Mucosa of descending colon (tissue), 3 donors: ENCODE data around the gene AP2M1. TPM values are rescaled to one million over a fixed set of nuclear protein-coding genes. Genes with fewer than 3 reads are reported as not detected.

Experiments
- ATAC-seq: fragments of 200-7000 bp; cut with Tn5 transposase; one replicate; pipeline ENCODE4 v1.9.1; 2020; ENCODE audit warnings: mild to moderate bottlenecking, moderate library complexity
- DNase-seq, 3 donors: peaks; one replicate each; pipeline ENCODE4 v3.0.0-alpha.2; 2020
- H3K36me3 ChIP-seq: fragments of 200-600 bp; one replicate; pipeline ENCODE4 v1.8.0; 2021; ENCODE audit warnings: low read depth, mild to moderate bottlenecking
- H3K4me1 ChIP-seq: fragments of 200-600 bp; one replicate; pipeline ENCODE4 v1.8.0; 2021; ENCODE audit warnings: low read depth, mild to moderate bottlenecking
- H3K4me3 ChIP-seq: fragments of 200-600 bp; one replicate; pipeline ENCODE4 v1.8.0; 2021; ENCODE audit warnings: mild to moderate bottlenecking
- H3K9me3 ChIP-seq: fragments of 200-600 bp; one replicate; pipeline ENCODE4 v1.8.0; 2021; ENCODE audit warnings: mild to moderate bottlenecking
- intact Hi-C, 2 donors: fragments of 100-400 bp; cut with DNase I in 1 of 2; cut with micrococcal nuclease in 1 of 2; formaldehyde crosslinking; loops; one replicate each; pipeline versions ENCODE4 v1.11.0 to v1.11.1; 2022; cut with DNase I, micrococcal nuclease
- total RNA-seq, 3 donors: library from RNA; stranded (reverse); fragmentation: NEBNext Ultra II Directional in 2 of 3; extraction: Animal tissue kit (Norgen Biotek cat#: 25700) in 2 of 3; gene quantifications; one replicate each; pipeline versions ENCODE4 v1.2.1 to v1.2.4, GENCODE V29; 2021 to 2023
- TF ChIP-seq, protein P1 (sequence below): fragments of 200-600 bp; IDR thresholded peaks from one replicate; pipeline ENCODE4 v1.8.0; 2022; ENCODE audit warnings: antibody characterized with exemption, mild to moderate bottlenecking
- donor health status: DM: no; HTN: no; CAD: no; lungs with moderate emphysema.
- donor health status: DM: no; HTN: no; CAD: no.
- donor health status: DM: no; HTN: yes; CAD: no.

The AP2M1 gene
- total RNA-seq, 3 donors from 2014 or later: 215 to 297 (median 227) TPM

DNA sequence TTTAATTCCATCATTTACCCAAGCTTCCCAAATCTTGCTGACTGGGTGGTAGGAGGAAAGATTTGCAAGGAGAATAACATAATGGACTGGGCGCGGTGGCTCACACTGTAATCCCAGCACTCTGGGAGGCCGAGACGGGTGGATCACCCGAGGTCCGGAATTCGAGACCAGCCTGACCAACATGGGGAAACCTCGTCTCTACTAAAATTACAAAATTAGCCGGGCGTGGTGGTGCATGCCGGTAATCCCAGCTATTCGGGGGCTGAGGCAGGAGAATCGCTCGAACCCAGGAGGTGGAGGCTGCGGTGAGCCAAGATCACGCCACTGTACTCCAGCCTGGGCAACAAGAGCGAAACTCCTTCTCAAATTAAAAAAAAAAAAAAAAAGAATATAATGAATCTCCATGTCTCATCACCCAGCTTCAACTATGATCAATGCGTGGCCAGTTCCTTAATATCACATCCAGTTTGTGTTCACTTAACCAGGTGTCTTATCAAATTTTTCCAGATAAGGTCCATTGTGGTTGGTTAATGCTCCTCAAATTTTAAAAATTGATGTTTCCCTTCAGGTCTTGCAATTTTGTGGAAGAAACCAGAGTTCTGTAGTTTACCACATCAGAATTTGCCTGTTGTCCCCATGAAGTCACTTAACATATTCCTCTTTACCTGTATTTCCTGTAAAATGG, 10.0 kb downstream of the AP2M1 start:
- TF ChIP-seq, protein P1, sequence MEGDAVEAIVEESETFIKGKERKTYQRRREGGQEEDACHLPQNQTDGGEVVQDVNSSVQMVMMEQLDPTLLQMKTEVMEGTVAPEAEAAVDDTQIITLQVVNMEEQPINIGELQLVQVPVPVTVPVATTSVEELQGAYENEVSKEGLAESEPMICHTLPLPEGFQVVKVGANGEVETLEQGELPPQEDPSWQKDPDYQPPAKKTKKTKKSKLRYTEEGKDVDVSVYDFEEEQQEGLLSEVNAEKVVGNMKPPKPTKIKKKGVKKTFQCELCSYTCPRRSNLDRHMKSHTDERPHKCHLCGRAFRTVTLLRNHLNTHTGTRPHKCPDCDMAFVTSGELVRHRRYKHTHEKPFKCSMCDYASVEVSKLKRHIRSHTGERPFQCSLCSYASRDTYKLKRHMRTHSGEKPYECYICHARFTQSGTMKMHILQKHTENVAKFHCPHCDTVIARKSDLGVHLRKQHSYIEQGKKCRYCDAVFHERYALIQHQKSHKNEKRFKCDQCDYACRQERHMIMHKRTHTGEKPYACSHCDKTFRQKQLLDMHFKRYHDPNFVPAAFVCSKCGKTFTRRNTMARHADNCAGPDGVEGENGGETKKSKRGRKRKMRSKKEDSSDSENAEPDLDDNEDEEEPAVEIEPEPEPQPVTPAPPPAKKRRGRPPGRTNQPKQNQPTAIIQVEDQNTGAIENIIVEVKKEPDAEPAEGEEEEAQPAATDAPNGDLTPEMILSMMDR: no peak
- intact Hi-C loops: no loop called here
- Histone ChIP-seq H3K36me3 (peaks cover 17% of the 10 kb centered on the region), H3K9me3 (no peaks in the 10 kb centered on the region), H3K4me3 (no peak overlapping the region), H3K4me1 (peaks cover 10% of the 10 kb centered on the region)
- ATAC-seq (no peak), DNase-seq (no peak)

DNA sequence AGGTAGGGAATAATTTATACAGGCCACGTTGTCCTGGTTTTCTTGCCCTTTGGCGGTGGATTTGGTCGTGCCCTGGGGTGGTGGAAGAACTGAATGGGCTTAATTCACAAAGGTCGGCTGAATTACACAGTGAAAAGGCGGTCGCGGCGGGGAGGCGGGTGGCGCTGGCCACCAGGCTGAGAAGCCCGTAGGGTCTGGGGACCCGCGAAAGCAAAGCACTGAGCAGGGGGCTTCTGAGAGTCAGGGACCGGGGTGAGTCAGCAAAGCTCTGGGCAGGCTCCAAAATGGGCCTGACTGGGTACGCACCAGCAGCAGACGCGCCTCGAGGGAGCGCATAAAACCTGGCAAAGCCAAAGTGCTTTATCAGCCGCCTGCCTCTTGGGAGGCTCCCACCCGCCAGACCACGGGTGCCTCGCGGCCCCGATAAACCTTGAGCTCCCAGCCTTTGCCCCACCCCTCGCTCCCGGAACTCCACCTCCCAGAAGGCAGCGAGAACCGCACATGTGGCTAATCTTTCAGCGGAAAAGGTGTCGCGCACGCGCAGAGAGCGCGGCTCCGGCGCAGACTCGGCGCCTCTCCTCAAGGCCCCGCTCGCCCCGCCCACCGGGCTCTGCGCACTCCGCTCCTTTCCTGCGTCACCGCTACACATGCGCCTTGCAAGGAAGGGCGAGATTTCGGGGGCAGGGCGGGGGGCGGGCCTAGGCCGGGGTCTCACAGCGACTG, 11.0 kb downstream of the AP2M1 start:
- H3K4me1 ChIP-seq: peaks cover 10% of the 10 kb centered on the region
- intact Hi-C loops: no loop called here
- H3K36me3 ChIP-seq: peaks cover 14% of the 10 kb centered on the region
- TF ChIP-seq, protein P1: no peak
- H3K9me3 ChIP-seq: no peaks in the 10 kb centered on the region
- peak; percentile 99 to 100 (median 99) for DNase-seq
- H3K4me3 ChIP-seq: peak overlapping the region; percentile 77
- peak; percentile 98 for ATAC-seq

DNA sequence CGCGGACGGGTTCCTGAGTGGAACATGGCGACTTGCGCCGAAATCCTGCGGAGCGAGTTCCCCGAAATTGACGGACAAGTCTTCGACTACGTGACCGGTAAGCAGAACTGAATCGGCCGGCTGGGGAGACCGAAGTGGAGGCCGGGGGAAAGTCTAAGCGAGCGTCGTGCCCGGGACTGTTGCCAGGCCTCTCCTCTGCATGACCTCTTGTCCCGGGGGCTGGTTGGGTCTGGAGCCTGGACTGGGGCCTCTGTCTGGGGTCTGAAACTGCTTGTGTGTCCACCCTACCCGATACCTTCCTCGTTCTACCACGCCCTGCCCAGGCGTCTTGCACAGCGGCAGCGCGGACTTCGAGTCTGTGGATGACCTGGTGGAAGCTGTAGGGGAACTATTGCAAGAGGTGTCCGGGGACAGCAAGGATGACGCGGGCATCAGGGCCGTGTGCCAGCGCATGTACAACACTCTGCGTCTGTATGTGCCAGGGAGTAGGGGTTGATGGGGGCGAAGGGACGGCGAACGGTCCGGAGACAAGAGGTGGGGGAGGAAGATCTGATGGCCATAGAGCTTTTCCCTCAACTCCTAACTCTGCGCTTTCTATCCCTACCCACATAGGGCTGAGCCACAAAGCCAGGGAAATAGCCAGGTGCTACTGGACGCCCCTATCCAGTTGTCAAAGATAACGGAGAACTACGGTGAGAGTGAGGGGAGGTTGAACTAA, 11.7 kb downstream of the AP2M1 start, which contains the start of gene ABCF3:
Gene ABCF3, plus strand, starts transcription at position 16 of the 718 bp plus-strand sequence. Its CDS starts 9 bp downstream, at position 25.
- DNase-seq (peak in 1 of 3 donors; percentile 83), ATAC-seq (peak; percentile 57)
- peaks cover 14% of the 10 kb centered on the region for H3K36me3 ChIP-seq
- TF ChIP-seq, protein P1: no peak
- H3K9me3 ChIP-seq: no peaks in the 10 kb centered on the region
- peak within 1 kb of the TSS; percentile 77 for H3K4me3 ChIP-seq
- H3K4me1 ChIP-seq: peaks cover 10% of the 10 kb centered on the region
- intact Hi-C loops: no loop called here

DNA sequence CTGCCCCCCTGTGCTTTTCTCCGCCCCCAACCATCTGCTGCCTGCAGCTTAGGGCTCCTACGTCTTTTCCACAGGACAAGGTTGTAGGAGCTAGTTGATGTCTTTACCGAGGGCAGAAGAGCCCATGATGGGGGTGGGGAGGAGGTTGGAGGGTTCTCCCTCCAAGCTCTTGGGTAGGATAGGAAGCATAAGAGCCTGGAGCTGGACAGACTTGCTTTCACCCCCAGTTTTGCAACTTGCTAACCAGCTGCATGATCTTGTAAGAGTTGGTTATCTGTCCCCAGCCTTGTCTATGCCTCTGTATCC, 12.2 kb downstream of the AP2M1 start:
- Histone ChIP-seq H3K36me3 (peaks cover 10% of the 10 kb centered on the region), H3K4me3 (peak overlapping the region; percentile 77), H3K4me1 (peaks cover 10% of the 10 kb centered on the region), H3K9me3 (no peaks in the 10 kb centered on the region)
- intact Hi-C loops: no loop called here
- ATAC-seq (no peak), DNase-seq (no peak)
- TF ChIP-seq, protein P1: no peak

DNA sequence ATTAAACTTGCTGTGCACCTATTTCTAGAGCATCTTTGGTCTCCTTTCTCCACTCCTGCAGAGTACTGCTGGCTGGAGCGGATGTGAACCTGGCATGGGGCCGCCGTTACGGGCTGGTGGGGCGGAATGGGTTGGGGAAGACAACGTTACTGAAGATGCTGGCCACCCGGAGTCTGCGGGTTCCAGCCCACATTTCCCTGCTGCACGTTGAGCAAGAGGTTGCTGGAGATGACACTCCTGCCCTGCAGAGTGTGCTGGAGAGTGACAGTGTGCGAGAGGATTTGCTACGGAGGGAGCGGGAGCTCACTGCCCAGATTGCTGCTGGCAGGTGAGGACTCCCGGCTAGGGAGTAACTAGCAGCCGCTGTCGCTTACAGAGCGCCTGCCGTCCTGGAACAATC, 13.4 kb downstream of the AP2M1 start:
- intact Hi-C loops: no loop called here

More for the DNA sequence above, 13.4 kb downstream of the AP2M1 start:
- DNase-seq (no peak), ATAC-seq (no peak)
- Histone ChIP-seq H3K36me3 (peaks cover 5% of the 10 kb centered on the region), H3K4me1 (peaks cover 10% of the 10 kb centered on the region), H3K9me3 (no peaks in the 10 kb centered on the region), H3K4me3 (no peak overlapping the region)
- TF ChIP-seq, protein P1: no peak
